Skeletal muscle tissue (tissue), 4 donors: ENCODE results near the gene STARD13. TPM values are rescaled to one million over a fixed set of nuclear protein-coding genes. Genes with fewer than 3 reads are reported as not detected.

Experiments
- H3K27ac ChIP-seq: one replicate; pipeline ENCODE4 v1.7.0; 2013; ENCODE audit warnings: mild to moderate bottlenecking, low read depth, low read length, inconsistent platforms
- H3K27me3 ChIP-seq, 3 donors: one replicate each; pipeline ENCODE4 v1.7.0; 2013; ENCODE audit warnings: low read length in 3 of 3; ENCODE audit not compliant: control insufficient read depth in 3 of 3, insufficient read depth in 3 of 3
- H3K36me3 ChIP-seq, 3 donors: one replicate each; pipeline ENCODE4 v1.7.0; 2013; ENCODE audit warnings: low read length in 3 of 3; ENCODE audit not compliant: control insufficient read depth in 3 of 3, insufficient read depth in 3 of 3
- H3K4me1 ChIP-seq, 3 donors: one replicate each; pipeline ENCODE4 v1.7.0; 2013; ENCODE audit warnings: low read length in 3 of 3, mild to moderate bottlenecking in 3 of 3; ENCODE audit not compliant: control insufficient read depth in 3 of 3, insufficient read depth in 3 of 3
- H3K4me3 ChIP-seq, 3 donors: one replicate each; pipeline ENCODE4 v1.7.0; 2013; ENCODE audit warnings: low read length in 3 of 3
- H3K9ac ChIP-seq, 3 donors: one replicate each; pipeline ENCODE4 v1.7.0; 2013; ENCODE audit warnings: low read length in 3 of 3, mild to moderate bottlenecking in 3 of 3, moderate library complexity in 2 of 3, low read depth in 1 of 3
- H3K9me3 ChIP-seq, 3 donors: one replicate each; pipeline ENCODE4 v1.7.0; 2013; ENCODE audit warnings: low read length in 3 of 3; ENCODE audit not compliant: control insufficient read depth in 3 of 3
- total RNA-seq: library from RNA; depleted of rRNA; stranded (reverse); fragments of >200 nt; gene quantifications from one replicate; pipeline ENCODE4 v1.2.3, GENCODE V29; 2014
- donor health status: Osteomylitis.

STARD13 gene
- total RNA-seq, 1 donor from 2014 or later = 30.3 TPM

- Histone ChIP-seq H3K27ac (peak overlapping the region; percentile 15), H3K27me3 (no peaks in the 10 kb centered on the region), H3K9me3 (no peaks in the 10 kb centered on the region), H3K9ac (no peak overlapping the region), H3K4me3 (peak overlapping the region in 1 of 3 donors; percentile 10), H3K36me3 (no peaks in the 10 kb centered on the region), H3K4me1 (peaks cover 13 to 28% (median 17%) of the 10 kb centered on the region in 3 donors)
Measured at GRCh38 chr13:33194820-33195692, 90.5 kb downstream of the STARD13 start.

- H3K27me3 ChIP-seq = no peaks in the 10 kb centered on the region
- no peak overlapping the region for H3K4me3 ChIP-seq
- no peaks in the 10 kb centered on the region for H3K9me3 ChIP-seq
- no peak overlapping the region for H3K27ac ChIP-seq
- H3K4me1 ChIP-seq = peaks cover 10 to 26% (median 13%) of the 10 kb centered on the region in 3 donors
- H3K9ac ChIP-seq = no peak overlapping the region
- no peaks in the 10 kb centered on the region for H3K36me3 ChIP-seq
Measured at GRCh38 chr13:33193428-33193974, 92.1 kb downstream of the STARD13 start.

GRCh38 chr13:33191425-33192210, 93.9 kb downstream of the STARD13 start:
- no peaks in the 10 kb centered on the region for H3K27me3 ChIP-seq
- H3K9me3 ChIP-seq = no peaks in the 10 kb centered on the region
- no peak overlapping the region for H3K27ac ChIP-seq
- H3K9ac ChIP-seq = no peak overlapping the region
- peaks cover 10 to 30% (median 17%) of the 10 kb centered on the region in 3 donors for H3K4me1 ChIP-seq
- no peak overlapping the region for H3K4me3 ChIP-seq
- no peaks in the 10 kb centered on the region for H3K36me3 ChIP-seq

- H3K4me1 ChIP-seq = peaks cover 10 to 31% (median 16%) of the 10 kb centered on the region in 3 donors
- H3K27ac ChIP-seq = peak overlapping the region; percentile 26
- H3K27me3 ChIP-seq = no peaks in the 10 kb centered on the region
- no peaks in the 10 kb centered on the region for H3K36me3 ChIP-seq
- H3K9me3 ChIP-seq = no peaks in the 10 kb centered on the region
- H3K9ac ChIP-seq = no peak overlapping the region
- no peak overlapping the region for H3K4me3 ChIP-seq
Measured at GRCh38 chr13:33189470-33189869, 96.1 kb downstream of the STARD13 start.

GRCh38 chr13:33188093-33188882, 97.3 kb downstream of the STARD13 start:
- Histone ChIP-seq H3K27ac (peak overlapping the region; percentile 21), H3K4me3 (peak overlapping the region in 1 of 3 donors; percentile 14), H3K27me3 (no peaks in the 10 kb centered on the region), H3K9ac (no peak overlapping the region), H3K9me3 (no peaks in the 10 kb centered on the region), H3K36me3 (no peaks in the 10 kb centered on the region), H3K4me1 (peaks cover 3 to 32% (median 16%) of the 10 kb centered on the region in 3 donors)

DNA sequence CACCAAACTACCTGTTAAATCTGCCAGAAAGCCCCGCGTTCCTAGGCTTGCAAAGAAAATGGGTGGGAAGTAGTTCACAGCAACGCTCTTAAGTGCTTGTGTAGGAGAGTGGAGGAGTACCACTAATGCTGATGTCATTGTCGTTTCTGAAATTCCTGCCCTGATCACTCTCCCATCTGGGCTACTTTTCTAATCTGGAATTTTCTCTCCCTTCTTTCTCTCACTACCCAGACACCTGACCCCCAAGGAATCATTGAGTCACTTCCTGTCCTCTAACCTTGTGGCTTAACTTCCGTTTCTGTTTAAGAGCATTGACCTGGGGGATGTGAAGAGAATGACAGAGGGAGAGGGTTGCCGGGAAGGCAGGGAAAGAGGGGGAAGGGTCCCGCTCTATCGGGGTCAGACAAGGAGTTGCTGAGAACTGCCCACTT, 98.7 kb downstream of the STARD13 start:
- no peaks in the 10 kb centered on the region for H3K27me3 ChIP-seq
- no peak overlapping the region for H3K4me3 ChIP-seq
- peaks cover 3 to 29% (median 14%) of the 10 kb centered on the region in 3 donors for H3K4me1 ChIP-seq
- no peak overlapping the region for H3K9ac ChIP-seq
- no peaks in the 10 kb centered on the region for H3K36me3 ChIP-seq
- H3K9me3 ChIP-seq = no peaks in the 10 kb centered on the region
- H3K27ac ChIP-seq = peak overlapping the region; percentile 3

DNA sequence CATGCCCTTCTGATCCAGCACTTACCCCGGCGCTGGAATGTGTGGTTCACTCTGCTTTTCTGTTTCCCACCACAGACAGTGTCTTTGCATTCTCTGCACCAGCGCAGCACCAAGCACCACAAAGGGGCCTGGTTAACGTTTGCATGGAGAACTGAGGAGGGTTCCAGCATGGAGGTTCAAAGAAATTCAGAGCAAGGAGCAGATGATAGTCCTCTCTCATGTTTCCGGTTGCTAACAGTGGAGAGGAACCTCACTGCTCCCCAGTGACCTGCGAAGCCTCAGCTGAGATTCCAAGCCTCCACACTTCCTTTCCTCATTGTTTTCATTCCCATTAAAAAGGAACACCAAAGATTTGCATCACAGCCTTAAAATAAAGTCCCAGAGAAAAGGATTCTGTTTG, 99.7 kb downstream of the STARD13 start:
- Histone ChIP-seq H3K27ac (no peak overlapping the region), H3K36me3 (no peaks in the 10 kb centered on the region), H3K4me3 (peak overlapping the region in 1 of 3 donors; percentile 24), H3K27me3 (no peaks in the 10 kb centered on the region), H3K4me1 (peaks cover 6 to 26% (median 6%) of the 10 kb centered on the region in 3 donors), H3K9me3 (no peaks in the 10 kb centered on the region), H3K9ac (no peak overlapping the region)

- Histone ChIP-seq H3K4me3 (no peak overlapping the region), H3K27me3 (no peaks in the 10 kb centered on the region), H3K9me3 (no peaks in the 10 kb centered on the region), H3K9ac (no peak overlapping the region), H3K27ac (no peak overlapping the region), H3K36me3 (no peaks in the 10 kb centered on the region), H3K4me1 (peaks cover 12 to 25% (median 12%) of the 10 kb centered on the region in 3 donors)
Measured at GRCh38 chr13:33184530-33184929, 101.0 kb downstream of the STARD13 start.

- H3K9ac ChIP-seq = no peak overlapping the region
- H3K36me3 ChIP-seq = no peaks in the 10 kb centered on the region
- H3K4me1 ChIP-seq = peaks cover 11 to 23% (median 14%) of the 10 kb centered on the region in 3 donors
- H3K4me3 ChIP-seq = no peak overlapping the region
- H3K27ac ChIP-seq = no peak overlapping the region
- no peaks in the 10 kb centered on the region for H3K9me3 ChIP-seq
- H3K27me3 ChIP-seq = no peaks in the 10 kb centered on the region
Measured at GRCh38 chr13:33184112-33184490, 101.5 kb downstream of the STARD13 start.
